Measurements from ENCODE around the gene MORC4.
"Not testable (repeated sequence)": the region's sequence is repeated elsewhere in the genome, so short reads cannot be mapped to it uniquely, and the experiment has no call there.

The MORC4 gene

GRCh38 chrX:106976416-106976815, 23.6 kb downstream of the MORC4 start:
- no peak for TF ChIP-seq CTCF (IDR thresholded peaks at IDR 0.05; ENCODE audit: unreplicated experiment in 3 of 3)
- Mint-ChIP-seq H3K4me3 (no peak overlapping the region), H3K27me3 (ENCODE audit: low read depth) (no peaks in the 10 kb centered on the region), H3K27ac (no peak overlapping the region), H3K4me1 (no peaks in the 10 kb centered on the region), H3K9me3 (peaks cover 6% of the 10 kb centered on the region), H3K36me3 (ENCODE audit: low read depth) (peaks cover 4% of the 10 kb centered on the region)

GRCh38 chrX:106973433-106974149, 26.4 kb downstream of the MORC4 start:
- no peak overlapping the region for H3K4me3 Mint-ChIP-seq
- no peaks in the 10 kb centered on the region for H3K27me3 Mint-ChIP-seq (ENCODE audit: low read depth)
- TF ChIP-seq CTCF (IDR thresholded peaks at IDR 0.05; ENCODE audit: unreplicated experiment in 3 of 3): no peak
- H3K4me1 Mint-ChIP-seq: no peaks in the 10 kb centered on the region
- H3K9me3 Mint-ChIP-seq: peaks cover 25% of the 10 kb centered on the region
- H3K36me3 Mint-ChIP-seq (ENCODE audit: low read depth): peaks cover 12% of the 10 kb centered on the region
- H3K27ac Mint-ChIP-seq: no peak overlapping the region

GRCh38 chrX:106972896-106973295, 27.1 kb downstream of the MORC4 start:
- H3K4me3 Mint-ChIP-seq: no peak overlapping the region
- H3K9me3 Mint-ChIP-seq: peaks cover 31% of the 10 kb centered on the region
- TF ChIP-seq CTCF (IDR thresholded peaks at IDR 0.05; ENCODE audit: unreplicated experiment in 3 of 3): no peak
- H3K27me3 Mint-ChIP-seq (ENCODE audit: low read depth): no peaks in the 10 kb centered on the region
- H3K36me3 Mint-ChIP-seq (ENCODE audit: low read depth): peaks cover 18% of the 10 kb centered on the region
- H3K27ac Mint-ChIP-seq: no peak overlapping the region
- no peaks in the 10 kb centered on the region for H3K4me1 Mint-ChIP-seq

GRCh38 chrX:106966547-106966946, 33.5 kb downstream of the MORC4 start:
- not testable (repeated sequence) for H3K27me3 Mint-ChIP-seq (ENCODE audit: low read depth); H3K4me1 Mint-ChIP-seq; H3K27ac Mint-ChIP-seq; H3K4me3 Mint-ChIP-seq
- Mint-ChIP-seq H3K36me3 (ENCODE audit: low read depth) (peaks cover 38% of the 10 kb centered on the region), H3K9me3 (peaks cover 45% of the 10 kb centered on the region)

GRCh38 chrX:106964290-106964689, 35.7 kb downstream of the MORC4 start:
- peaks cover 37% of the 10 kb centered on the region for H3K36me3 Mint-ChIP-seq (ENCODE audit: low read depth)
- no peaks in the 10 kb centered on the region for H3K4me1 Mint-ChIP-seq
- no peak overlapping the region for H3K27ac Mint-ChIP-seq
- no peak for TF ChIP-seq CTCF (IDR thresholded peaks at IDR 0.05; ENCODE audit: unreplicated experiment in 3 of 3)
- H3K27me3 Mint-ChIP-seq (ENCODE audit: low read depth): no peaks in the 10 kb centered on the region
- peaks cover 32% of the 10 kb centered on the region for H3K9me3 Mint-ChIP-seq
- no peak overlapping the region for H3K4me3 Mint-ChIP-seq

- TF ChIP-seq CTCF (IDR thresholded peaks at IDR 0.05; ENCODE audit: unreplicated experiment in 3 of 3): no peak
- no peak overlapping the region for H3K4me3 Mint-ChIP-seq
- H3K36me3 Mint-ChIP-seq (ENCODE audit: low read depth): peaks cover 26% of the 10 kb centered on the region
- H3K27ac Mint-ChIP-seq: no peak overlapping the region
- no peaks in the 10 kb centered on the region for H3K27me3 Mint-ChIP-seq (ENCODE audit: low read depth)
- H3K4me1 Mint-ChIP-seq: no peaks in the 10 kb centered on the region
- H3K9me3 Mint-ChIP-seq: peaks cover 21% of the 10 kb centered on the region
These were observed 36.9 kb downstream of the MORC4 start for GRCh38 chrX:106963111-106963510.
